HG02623 (cell line): Measurements from ENCODE around the gene PCDH9.

ENCODE experiments used
- ATAC-seq: cut with Tn5 transposase; IDR thresholded peaks from one replicate; pipeline ENCODE4 v1.9.1; 2021; ENCODE audit warnings: moderate library complexity; ENCODE audit not compliant: unreplicated experiment

PCDH9 gene, protein sequence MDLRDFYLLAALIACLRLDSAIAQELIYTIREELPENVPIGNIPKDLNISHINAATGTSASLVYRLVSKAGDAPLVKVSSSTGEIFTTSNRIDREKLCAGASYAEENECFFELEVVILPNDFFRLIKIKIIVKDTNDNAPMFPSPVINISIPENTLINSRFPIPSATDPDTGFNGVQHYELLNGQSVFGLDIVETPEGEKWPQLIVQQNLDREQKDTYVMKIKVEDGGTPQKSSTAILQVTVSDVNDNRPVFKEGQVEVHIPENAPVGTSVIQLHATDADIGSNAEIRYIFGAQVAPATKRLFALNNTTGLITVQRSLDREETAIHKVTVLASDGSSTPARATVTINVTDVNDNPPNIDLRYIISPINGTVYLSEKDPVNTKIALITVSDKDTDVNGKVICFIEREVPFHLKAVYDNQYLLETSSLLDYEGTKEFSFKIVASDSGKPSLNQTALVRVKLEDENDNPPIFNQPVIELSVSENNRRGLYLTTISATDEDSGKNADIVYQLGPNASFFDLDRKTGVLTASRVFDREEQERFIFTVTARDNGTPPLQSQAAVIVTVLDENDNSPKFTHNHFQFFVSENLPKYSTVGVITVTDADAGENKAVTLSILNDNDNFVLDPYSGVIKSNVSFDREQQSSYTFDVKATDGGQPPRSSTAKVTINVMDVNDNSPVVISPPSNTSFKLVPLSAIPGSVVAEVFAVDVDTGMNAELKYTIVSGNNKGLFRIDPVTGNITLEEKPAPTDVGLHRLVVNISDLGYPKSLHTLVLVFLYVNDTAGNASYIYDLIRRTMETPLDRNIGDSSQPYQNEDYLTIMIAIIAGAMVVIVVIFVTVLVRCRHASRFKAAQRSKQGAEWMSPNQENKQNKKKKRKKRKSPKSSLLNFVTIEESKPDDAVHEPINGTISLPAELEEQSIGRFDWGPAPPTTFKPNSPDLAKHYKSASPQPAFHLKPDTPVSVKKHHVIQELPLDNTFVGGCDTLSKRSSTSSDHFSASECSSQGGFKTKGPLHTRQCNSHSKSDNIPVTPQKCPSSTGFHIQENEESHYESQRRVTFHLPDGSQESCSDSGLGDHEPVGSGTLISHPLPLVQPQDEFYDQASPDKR (N-terminal part only)

DNA sequence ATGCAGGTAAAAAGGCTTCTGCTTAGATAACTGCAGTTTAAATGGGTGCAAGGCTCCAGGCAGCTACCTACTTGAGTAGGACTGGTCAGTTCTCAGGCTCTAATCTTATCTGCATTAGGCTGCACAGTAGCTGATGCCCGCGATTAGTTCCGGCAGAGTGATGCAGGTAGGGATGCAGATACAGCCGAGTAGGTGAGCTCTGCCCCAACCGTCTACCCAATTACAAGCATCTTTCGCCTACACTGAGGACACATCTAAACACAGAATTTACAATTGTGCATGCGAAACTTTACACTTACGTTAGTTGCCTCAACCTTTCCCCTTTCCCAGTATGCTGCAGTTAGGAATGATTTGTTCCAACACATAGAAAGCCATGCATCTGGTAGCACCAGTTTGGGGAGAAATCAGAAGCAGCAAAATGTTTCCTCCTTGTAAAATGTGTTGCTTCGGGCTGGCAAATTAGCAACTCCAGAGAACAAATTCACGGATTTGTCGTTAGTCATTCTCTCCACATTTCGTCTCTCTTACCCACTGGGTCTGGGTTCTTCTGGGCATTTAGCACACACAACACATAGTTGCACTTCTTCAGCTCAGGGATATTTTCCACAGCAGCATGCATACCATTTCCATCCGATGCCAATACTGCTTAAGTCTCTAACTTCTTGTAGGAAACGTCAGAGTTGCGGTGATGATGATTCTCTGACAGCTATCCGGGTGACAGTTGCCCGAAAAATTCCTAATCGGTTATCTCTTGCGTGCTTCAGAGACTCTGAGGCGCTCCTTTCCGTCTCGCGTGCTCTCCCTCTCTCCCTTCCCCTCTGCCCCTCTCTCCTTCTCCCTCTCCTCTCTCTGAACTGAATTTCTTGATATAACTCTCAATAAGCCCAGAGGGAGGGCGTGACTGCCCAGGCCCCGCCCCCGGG, at the start of gene PCDH9:
TSS of gene PCDH9 (minus strand) at position 856 of the 923 bp plus-strand sequence. CDS start 1,896 bp downstream, outside the sequence.
- ATAC-seq: no peak

DNA sequence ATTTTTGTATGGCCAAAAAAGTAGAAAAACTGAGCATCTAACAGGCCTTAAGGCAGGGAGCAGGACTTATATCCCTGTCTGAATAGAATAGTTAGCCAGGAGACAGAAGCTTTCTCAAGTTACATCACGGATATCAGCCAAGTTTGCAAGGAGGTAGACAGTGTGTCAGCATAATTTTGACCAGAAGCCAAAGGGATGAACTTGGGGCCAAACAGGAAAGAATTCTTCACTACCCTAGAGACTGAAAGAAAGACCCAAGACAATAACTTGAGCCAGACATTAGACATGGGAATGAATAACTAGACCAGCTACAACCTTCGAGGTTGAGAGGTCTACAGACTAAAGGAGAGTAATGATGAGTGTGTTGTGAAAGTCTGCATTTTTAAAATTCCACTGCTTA, 48.1 kb upstream of the PCDH9 start:
- ATAC-seq: no peak

DNA sequence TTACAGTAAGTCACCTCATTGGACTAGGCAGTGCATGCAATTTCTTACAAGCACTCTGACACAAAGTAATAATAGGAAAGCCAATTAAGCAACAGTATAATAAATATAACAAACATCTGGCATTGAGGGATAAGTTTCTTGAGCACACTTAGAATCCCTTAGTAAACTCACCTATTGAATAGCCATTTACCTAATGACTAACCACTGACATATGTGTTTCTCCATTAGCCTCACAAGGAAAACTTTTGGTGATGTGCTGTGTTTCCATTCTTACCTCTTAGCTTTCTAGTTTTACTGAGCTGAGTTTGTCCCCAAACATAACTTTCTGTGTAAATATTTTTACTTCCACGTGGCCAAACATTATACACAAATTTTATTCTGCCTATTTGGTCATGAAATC, 47.4 kb upstream of the PCDH9 start:
- ATAC-seq: no peak

DNA sequence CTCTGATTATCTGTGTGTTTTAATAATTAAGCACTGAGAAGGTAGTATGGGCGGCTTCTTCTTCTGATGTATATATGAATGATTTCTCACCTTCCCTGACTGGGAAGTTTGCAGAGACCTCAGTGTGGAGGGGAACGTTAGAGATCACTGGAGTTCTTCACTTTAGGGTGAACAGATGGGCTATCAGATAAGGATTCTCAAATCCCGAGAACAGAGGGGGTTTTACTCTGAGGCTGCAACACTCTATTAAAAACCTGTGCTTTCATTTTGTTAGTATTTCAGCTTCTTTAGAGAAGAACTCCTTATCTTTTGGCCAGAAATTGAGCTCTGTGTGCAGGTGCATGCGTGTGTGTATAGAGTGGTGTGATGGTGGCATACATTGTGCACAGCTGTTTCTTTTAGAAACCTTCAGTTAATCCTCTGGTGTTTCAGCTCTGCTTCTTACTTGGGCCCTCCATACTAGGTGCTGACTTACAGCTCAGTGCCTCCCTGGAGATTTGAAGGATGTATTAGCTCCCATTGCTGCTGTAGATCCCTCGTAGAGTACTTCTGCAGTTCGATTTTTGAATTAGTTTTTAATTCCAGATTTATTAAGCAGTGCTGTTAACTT, 45.3 kb upstream of the PCDH9 start:
- ATAC-seq: no peak

DNA sequence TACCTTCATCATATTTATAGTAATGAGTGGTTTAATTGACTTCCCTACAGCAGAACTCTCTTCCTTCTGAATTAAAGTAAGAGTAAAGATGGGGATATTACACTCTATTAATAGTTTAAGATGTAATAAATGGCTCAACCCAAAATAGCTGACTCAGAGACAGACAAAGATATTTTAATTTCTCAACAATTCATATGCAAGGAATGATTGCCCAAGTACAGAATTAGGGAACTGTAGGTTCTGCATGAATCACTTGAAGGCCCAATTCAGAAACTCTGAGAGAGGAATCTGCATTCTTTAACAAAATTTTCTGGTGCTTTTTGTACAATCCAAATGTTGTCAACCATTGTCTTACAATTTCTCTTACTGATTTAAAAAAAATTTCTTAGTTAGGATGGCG, 42.9 kb upstream of the PCDH9 start:
- ATAC-seq: no peak

DNA sequence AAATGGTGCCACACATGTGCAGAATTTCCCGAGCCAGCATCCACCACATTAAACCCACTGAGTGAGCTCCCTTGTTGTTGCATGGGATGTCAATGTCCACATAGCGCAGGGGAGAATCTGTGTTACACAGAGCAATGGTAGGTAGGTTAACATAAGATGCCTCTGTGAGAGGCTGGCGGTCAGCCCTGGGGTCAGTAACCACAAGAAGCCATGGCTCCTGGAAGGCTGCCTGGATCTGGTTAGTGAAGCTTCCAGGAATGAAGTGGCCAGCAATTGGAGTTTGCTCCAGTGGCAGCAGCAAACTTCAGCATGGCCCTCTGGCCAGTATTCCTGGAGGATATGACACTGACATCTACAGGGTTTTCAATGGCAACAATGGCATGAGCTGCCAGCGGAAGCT, 37.0 kb upstream of the PCDH9 start:
- ATAC-seq: no peak

DNA sequence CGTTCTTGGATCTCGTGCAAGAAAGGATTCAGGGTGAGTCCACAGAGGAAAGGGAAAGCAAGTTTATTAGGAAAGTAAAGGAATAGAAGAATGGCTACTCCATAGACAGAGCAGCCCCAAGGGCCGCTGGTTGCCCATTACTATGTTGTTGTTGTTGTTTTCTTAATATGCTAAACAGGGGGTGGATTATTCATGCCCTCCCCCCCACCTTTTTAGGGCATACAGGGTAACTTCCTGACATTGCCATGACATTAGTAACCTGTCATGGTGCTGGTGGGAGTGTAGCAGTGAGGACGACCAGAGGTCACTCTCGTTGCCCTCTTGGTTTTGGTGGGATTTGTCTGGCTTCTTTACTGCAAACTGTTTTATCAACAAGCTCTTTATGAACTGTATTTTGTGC, 29.1 kb upstream of the PCDH9 start:
- ATAC-seq: no peak

DNA sequence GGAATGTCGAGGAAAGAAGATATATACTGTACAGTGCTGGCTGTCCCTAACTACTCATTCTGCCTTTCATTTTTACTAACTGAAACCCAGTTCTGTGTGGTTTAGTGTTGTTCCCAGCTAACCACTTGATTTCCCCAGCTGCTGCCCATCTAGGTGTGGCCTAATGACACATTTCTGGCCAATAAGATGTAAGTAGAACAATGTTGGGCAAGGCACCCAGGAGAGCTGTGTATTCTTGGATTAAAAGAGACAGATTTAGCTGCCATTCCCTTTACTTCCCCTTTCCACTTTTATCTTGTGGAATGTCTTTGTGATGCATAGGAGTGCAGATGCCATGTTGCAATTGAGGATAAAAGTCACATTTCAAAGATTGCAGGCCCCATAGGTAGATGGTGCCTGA, 28.3 kb upstream of the PCDH9 start:
- peak; percentile 83 for ATAC-seq

DNA sequence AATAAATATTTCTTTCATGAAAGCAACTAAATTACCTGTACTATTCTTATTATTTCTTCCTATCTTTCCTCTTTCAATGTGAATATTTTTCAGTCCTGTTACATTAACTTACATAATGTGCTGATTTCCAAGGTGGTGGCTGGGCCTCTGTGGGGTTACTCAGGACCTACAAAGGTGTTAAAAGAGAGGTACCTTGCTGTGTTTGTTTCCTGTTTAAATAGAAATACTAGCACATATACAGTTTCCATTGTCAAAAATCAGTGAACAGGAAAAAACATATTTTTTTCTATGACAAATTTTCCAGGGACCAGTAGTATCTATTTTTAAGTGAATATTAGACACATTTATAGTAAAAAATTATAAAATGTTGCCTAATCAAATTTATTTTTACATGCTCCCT, 8.7 kb upstream of the PCDH9 start:
- no peak for ATAC-seq

DNA sequence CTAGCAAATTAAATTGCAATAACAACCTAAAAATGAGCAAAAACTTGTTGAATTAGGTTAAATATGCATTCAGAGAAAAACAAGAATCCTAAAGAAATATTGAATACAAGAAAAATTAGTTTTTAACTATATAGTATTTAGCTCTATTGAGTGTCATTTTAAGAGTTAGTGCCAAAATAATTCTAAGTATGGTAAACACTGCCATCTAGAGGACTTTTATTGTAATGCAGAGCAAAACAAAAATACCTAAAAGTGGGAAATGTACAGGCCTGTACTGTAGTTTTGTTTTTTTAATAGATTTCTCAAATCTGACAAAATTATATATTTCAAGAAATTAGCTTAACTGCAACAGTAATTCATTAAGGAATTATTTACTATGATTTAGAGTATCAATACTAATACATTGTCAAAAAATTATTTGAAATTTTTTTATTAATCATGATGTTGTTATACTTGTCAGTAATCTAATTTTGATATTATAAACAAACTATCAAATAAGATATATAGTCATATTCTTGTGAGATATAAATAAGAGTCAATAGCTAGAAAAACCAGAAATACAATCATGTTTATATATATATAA, 8.2 kb upstream of the PCDH9 start:
- ATAC-seq: peak; percentile 84

DNA sequence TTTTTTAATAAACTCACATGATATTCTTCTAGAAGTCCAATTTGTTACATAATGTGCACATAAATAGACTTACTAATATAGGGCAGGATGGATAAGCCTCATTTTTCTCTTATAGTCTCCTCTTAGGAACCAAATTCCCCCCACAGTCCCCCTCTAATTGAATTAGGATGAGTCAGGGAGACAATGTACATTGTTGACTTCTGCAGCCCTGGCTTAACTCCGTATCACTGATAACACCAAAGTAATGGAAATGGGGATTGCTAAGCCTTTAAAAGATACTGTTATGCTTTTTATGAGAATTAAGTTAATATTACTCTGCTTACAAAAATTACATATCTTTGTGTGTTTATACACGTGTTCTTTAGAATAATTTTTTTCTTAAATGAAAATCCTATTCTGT, 5.1 kb upstream of the PCDH9 start:
- no peak for ATAC-seq

DNA sequence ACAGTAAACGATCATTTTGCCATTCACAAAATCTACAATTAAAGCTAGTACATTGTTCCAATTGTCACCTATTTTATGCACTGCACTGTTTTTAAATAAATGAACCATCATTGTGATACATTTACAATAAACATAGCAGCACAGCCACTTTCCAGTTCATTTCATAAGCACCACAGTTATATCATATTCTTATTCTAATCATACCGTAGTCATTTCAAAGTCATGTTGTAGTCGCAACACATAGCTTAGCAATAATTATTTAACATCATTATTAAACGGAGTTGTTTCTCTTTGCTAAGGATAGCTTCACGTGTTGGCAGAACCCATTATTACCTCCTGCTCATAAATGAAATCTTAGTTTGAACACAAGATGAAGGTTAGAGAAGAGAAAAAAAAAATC, 2.2 kb upstream of the PCDH9 start:
- no peak for ATAC-seq

DNA sequence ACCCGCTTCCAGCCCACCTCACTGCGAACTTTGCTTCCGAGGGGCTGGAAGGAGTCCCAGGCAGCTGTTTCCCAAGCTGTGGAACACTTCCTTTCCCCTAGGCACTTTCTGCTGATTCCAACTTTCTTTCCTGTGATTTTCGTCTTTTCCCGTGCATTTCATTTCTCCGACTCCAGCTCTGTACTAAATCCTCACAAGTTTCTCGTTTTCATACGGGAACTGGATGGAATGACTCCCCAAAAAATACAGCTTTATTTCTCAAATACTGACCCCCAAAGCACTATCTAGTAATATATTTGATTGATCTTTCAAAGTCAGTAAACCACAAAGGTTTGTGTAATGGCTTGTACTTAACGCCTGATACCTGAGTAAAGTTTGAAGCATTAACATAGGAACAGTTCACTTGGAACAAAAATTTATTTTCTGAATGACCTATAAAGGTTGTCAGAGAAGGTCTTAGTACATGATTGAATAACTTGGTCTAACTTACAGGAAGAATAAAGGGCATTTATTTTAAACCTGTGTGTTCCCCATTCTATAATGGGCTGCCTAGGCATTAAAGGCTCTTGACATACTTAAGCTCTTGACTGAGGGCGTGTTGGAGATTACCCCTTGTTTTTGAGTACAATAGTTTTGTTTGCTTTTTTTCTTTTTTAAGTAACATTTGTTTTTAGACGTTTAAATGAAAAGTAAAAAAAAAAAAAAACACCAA, 1.3 kb upstream of the PCDH9 start:
- no peak for ATAC-seq

DNA sequence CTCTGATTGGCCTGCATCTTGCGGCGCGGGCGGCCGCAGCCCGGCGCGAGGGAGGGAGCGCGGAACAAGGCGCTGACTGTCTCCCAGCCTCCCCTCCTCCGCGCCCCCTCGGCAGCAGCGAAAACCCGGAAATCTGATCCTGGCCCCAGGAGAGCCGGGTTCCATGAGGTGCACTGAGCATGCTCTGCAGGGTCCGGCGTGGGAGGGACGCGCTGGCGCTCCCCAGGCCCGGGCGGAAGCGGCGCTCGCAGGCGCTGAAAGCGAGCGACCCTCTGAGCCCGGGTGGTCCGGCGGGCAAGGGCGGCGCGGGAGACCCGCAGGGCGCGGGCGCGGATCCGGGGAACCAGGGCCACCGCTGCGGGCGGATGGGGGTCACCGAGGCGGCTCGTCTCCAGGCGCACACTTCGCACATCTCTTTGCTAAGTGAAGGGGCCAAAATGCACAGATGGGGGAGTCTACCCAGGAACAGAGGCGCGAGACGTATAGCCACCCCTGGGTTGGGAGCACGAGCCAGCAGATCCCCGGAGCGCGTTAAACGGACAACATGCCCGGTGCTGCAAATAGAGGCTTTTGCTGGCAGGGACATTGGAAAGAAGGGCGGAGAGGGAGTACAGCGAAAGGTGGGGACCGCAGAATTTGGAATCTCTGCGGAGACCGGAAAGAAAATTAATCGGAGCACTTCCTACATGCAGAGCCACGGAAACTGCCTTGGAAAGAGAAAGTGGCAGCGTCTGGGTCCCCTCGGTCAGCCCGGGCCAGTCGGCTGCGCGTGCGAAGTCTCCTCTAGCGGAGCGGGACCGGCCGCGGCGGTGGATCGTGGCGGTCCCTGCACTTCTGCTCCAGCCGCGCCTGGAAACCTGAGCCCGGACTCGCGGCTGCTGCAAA, 510 bp upstream of the PCDH9 start:
- peak; percentile 98 for ATAC-seq

DNA sequence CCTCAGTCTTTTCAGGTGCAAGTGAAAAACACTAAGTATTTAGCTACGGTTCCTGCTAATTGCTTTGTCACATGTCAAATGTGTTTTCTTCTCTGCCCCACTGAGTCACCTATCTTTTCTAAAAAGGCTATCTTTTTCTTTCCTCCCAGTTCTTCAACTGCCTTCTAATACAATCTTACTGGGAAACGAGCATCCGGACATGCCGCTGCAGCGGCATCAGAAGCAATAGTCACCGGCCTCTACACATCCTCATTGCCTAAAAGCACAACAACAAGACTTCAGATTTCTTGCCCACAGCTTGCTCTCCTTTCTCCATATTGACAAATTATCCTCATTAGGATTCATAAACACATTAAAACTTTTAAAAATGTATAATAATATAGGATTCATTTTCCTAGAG, 1.2 kb downstream of the PCDH9 start:
- no peak for ATAC-seq

DNA sequence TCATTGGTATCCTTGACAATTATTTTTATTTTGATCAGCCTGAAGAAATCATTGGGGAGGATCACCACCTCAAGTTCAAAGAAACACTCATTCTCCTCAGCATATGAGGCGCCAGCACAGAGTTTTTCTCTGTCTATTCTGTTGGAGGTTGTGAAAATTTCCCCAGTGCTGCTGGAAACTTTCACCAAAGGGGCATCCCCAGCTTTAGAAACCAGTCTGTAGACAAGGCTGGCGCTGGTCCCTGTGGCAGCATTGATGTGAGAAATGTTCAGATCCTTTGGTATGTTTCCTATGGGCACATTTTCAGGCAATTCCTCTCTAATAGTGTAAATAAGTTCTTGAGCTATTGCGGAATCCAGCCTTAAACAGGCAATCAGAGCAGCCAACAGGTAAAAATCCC, 2.1 kb downstream of the PCDH9 start:
- no peak for ATAC-seq

DNA sequence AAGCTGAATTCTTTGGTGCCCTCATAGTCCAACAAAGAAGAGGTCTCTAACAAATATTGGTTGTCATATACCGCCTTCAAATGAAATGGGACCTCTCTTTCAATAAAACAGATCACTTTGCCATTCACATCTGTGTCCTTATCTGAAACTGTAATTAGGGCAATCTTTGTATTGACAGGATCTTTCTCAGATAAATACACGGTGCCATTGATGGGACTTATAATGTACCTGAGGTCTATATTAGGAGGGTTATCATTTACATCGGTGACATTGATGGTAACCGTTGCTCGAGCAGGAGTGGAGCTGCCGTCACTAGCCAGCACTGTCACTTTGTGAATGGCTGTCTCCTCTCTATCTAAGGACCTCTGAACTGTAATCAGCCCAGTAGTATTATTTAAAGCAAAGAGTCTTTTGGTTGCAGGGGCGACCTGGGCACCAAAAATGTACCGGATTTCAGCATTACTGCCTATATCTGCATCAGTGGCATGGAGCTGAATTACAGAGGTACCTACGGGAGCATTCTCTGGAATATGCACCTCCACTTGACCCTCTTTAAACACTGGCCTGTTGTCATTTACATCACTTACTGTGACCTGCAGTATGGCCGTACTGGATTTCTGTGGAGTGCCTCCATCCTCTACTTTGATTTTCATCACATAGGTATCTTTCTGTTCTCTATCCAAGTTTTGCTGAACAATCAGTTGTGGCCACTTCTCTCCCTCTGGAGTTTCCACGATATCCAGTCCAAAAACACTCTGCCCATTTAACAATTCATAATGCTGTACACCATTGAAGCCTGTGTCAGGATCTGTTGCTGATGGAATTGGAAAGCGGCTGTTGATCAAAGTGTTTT, 2.8 kb downstream of the PCDH9 start:
- no peak for ATAC-seq
